GM21717 (cell line): ENCODE measurements around the gene SPANXN5.
"Not testable (repeated sequence)": the region's sequence is repeated elsewhere in the genome, so short reads cannot be mapped to it uniquely, and the experiment has no call there.

ENCODE experiments used
- ATAC-seq: cut with Tn5 transposase; IDR thresholded peaks from one replicate; pipeline ENCODE4 v1.9.1; 2021; ENCODE audit warnings: mild to moderate bottlenecking, moderate library complexity; ENCODE audit not compliant: unreplicated experiment

Gene SPANXN5

GRCh38 chrX:52797327-52797726 lies at the start of gene SPANXN5:
Gene SPANXN5 (minus strand): TSS chrX:52797427. CDS start chrX:52797348, 79 bp downstream.
- ATAC-seq: not testable (repeated sequence)

GRCh38 chrX:52843619-52844018 lies 46.4 kb upstream of the SPANXN5 start:
- not testable (repeated sequence) for ATAC-seq

- no peak for ATAC-seq
These were observed 41.9 kb upstream of the SPANXN5 start for GRCh38 chrX:52839137-52839536.

- no peak for ATAC-seq
These were observed 33.3 kb upstream of the SPANXN5 start for GRCh38 chrX:52830551-52830950.

GRCh38 chrX:52824608-52825007 lies 27.4 kb upstream of the SPANXN5 start:
- no peak for ATAC-seq

- ATAC-seq: no peak
These were observed 24.0 kb upstream of the SPANXN5 start for GRCh38 chrX:52821079-52821760.

GRCh38 chrX:52819788-52820187 lies 22.6 kb upstream of the SPANXN5 start:
- ATAC-seq: no peak

GRCh38 chrX:52811065-52811625 lies 13.9 kb upstream of the SPANXN5 start, which contains the start of gene XAGE5:
Gene XAGE5 (plus strand): TSS chrX:52811287. CDS start chrX:52812567, 1,280 bp downstream.
- no peak for ATAC-seq

- not testable (repeated sequence) for ATAC-seq
These were observed 7.6 kb upstream of the SPANXN5 start for GRCh38 chrX:52804876-52805275.

- not testable (repeated sequence) for ATAC-seq
These were observed 23.7 kb downstream of the SPANXN5 start for GRCh38 chrX:52773504-52773903.

GRCh38 chrX:52765983-52766382 lies 31.2 kb downstream of the SPANXN5 start:
- not testable (repeated sequence) for ATAC-seq

GRCh38 chrX:52750952-52751351 lies 46.3 kb downstream of the SPANXN5 start, which contains the start of gene SSX2B:
Gene SSX2B (plus strand): TSS chrX:52751252. CDS start chrX:52752681, 1,429 bp downstream.
- not testable (repeated sequence) for ATAC-seq
